ENCODE measurements around the gene PRKCA. TPM values are rescaled to one million over a fixed set of nuclear protein-coding genes. Genes with fewer than 3 reads are reported as not detected.
"Not testable (repeated sequence)": the region's sequence is repeated elsewhere in the genome, so short reads cannot be mapped to it uniquely, and the experiment has no call there.

Gene PRKCA
- total RNA-seq, 1 donor from 2014 or later: 3.9 TPM

DNA sequence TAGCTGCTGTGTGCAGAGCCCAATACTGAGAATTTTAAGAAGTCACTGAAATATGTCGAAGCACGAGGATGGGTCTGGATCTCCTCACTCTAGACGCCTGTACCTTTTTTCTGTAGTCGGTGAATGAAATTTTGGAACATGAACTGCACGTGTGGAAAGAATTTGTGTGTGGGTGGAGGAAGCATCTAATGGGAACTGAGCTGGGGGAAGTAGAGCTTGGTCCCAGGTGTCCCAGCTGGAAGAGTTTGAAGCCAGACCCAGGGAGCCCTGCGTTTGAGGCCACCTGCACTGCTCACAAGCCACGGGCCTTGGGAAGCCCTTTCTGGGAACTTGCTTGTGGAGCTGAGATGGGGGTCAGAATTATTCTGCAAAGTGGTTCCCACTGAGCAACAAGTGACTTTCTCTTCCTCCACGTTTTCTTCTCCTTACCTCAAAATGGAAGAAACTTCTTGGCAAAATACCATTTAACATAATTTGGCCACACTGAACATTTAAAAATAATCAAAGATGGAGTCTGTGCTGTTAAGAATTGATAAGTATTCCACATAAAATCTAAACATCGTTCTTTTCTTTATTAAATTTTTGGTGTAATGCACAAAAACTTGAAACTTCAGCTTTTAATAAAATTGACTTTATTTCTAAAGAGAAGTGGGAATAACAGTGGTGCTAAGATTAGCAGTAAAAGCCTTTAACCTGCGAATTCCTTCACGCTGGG is 163.8 kb downstream of the PRKCA start:
- DNase-seq: no peak

DNA sequence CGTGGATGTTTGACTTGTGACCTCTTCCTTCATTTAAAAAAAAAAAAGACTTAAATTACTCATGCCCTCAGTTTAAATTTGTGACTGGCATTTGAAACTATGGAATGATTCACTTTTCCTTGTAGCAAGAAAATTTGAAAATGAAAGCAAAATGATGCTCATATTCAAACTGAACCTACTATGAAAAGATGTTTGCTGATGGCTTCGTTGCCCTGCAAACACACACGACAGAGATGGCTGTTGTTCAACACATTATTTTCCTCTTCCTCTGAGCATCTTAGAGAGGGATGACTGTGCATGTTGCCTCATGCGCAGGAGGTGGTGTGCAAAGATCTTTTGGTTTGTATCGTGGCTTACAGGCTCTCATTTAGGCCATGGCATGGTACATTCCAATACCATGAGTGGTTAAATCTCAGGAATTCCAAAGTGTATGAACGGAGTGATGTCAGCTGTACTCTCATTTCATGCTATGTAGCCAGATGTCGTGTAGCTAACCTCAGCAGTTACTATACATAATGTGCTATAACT is 164.5 kb downstream of the PRKCA start:
- DNase-seq: peak; percentile 59

DNA sequence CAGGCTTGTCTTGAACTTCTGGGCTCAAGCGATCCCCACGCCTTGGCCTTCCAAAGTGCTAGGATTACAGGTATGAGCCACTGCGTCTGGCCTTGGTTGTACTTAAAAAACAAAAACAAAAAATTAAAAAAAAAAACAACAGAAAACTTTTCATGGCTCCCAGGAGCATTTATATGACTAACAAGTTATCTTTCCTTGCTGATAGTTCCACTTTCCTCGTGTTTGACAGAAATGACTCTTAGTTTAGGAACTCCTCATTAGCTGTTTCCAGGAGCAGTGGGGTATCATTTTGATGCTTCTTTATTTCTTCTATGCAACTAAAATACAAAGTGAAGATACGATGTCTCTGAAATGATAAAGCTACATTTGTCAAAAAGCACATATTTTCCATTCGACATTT is 165.4 kb downstream of the PRKCA start:
- DNase-seq: no peak

DNA sequence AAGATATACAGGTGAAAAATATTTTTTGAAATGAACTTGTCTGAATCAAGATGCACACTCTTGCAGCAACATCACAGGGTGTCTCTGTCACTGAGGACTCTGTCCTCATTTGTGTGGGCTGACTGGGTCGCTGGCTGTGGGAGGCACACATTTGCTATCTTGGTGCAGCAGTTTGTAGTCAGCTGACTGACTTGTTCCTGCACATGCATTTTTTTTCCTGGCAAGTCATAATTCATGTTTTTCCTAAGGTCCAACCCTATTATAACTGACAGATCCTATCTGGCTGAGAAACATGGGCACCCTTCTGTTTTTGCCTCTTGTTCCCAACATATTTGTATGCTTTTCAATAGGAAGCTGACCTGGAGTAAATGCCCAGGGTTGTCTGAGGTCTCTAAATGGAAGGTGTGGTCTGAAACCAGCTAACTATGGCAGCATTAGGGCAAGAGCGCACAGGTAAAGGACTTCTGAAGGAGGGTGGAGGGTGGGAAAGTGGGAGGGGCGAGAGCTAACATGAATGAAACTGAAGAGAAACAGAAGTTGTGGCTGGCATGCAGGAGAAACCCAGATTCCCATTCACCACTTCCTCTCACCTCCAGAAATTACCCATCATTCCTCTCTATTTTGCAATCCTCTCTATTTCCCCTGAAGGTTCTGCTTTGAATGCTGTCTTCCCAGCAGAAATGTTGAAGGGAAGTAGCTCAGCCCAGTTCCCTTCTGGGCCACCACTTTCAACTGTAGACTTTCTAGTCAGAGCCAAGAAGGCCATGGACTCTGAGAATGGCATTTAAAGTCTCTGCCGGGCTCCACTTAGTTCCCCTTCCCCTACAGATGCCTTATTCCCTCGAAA is 166.1 kb downstream of the PRKCA start:
- peak; percentile 6 for DNase-seq

DNA sequence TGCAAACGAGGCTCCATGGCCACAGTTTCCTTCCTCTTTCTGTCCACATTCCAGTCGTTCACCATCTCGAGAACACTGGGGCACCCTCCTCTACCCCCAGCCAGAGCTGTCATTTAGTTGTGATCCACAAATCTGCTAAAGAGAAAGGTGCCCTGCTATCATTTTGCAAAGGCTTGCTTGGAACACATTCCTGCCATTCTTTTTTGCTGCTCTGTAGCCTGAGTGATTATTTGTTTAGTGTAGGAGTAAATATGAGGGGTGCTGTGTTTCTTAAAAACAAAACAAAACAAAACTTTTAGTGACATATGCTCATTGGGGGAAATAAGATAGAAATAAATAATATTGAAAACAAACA is 166.7 kb downstream of the PRKCA start:
- DNase-seq: no peak

DNA sequence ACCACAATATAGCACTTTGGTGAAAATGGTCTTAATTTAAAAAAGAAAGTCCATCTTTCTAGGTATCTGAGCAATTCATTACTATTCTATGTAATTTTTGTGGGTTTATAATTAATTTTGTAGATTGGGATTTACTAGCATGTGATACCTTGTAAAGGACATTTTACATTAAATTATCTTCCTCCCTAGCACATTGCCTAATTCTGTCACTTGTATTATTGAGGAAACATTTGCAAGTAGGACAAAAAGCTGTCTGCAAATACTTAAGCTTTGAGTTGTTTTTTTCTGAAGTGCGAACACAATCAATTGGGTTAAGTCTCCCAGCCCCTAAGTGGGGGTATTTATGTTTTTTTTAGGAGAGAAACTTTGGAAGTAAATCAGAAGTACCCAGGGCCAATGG is 167.0 kb downstream of the PRKCA start:
- DNase-seq: no peak

DNA sequence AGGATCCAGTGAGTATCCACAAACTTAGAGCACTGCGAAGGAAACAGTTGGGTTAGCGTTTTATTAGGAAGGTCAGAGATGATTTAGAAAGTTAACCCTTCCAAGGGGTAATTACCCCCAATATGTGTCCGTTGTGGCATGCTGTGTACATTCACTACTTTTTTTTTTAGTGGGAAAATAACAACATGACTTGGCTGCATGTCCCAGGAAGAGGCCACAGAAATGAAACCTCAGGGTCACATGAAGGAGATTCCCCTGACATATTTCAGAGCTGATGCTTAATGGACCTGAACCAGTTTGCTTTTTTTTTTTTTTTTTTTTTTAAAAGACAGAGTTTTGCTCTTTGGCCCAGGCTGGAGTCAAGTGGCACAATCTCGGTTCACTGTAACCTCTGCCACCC is 167.5 kb downstream of the PRKCA start:
- DNase-seq: no peak

DNA sequence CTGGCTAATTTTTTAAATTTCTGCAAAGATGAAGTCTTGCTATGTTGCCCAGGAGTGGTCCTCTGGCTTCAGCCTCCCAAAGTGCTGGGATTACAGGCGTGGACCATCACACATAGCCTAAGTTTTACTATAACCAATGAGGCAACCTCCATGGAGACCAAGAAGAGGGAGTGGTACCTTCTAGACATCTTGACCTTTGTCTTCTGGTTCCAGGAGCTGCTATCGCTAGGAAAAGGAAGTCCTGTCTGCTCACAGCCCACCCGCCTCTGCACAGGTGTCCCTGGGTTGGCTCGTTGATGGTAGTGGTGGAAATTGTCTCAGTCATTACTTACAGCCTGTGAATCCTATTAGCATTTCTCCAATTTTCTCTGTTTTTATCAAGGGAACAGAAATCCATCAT is 169.7 kb downstream of the PRKCA start:
- no peak for DNase-seq

DNA sequence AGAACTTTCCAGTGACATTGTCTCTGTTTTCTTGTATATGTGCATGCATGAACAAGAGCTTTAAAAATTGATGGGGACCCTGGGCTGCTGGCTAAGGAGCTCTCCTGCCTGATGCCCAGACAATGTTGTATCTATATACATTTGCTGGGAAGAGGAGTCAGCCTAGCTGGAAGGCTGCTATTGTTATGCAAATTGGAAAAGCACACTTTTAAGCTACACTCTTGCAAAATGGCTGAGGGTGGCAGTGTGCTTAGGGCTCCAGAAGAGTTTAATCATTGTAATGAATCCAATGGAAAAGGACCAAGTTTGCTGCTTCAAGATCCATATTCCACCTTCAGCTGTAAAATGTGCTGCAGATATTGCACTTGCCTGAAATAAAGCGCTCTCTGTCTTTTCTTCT is 171.8 kb downstream of the PRKCA start:
- DNase-seq: no peak

DNA sequence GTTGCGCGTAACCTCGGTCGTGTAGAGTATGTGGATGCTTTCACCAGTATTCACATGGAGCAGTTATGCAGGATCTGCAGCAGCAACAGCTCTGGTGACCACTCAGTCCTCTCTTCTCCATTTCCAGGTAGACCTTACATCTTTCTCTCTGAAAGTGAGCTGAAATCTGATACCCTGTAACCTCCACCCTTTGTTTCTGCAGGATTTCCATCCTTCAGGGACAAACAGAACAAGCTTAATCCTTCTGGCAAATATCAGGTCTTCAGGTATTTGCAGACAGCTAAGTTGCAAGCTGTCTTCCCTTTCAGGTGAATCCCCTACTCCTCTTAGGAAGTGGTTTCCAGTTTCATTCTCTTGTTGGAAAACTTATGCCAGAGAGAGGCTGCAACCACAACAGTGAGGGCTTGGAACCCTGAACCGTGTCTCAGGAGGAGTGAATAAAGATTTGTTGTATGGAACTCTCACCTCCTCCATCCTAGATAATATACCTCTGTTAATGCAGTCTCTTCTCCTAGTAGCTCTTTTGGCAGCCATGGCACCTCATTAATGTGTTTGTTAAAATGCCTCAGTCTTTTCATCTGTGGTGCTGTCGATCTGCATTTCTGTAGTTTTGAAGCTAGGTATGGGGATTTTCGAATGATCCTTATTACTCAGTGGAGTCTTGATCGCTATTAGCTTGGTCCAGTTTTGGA is 172.5 kb downstream of the PRKCA start:
- DNase-seq: no peak

DNA sequence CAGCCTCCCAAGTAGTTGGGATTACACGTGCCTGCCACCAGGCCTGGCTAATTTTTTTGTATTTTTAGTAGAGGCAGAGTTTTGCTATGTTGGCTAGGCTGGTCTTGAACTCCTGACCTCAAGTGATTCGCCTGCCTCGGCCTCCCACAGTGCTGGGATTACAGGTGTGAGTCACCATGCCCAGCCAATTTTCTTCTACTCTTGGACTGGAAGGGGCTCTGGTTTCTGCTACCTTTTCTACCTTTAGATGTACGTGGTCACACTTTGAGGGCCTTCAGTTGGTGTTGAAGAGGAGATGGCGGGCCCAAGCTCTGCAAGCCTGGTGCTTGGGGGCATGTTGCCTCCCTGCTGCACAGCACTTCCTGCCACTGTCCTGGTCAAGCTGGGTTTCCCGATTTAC is 173.6 kb downstream of the PRKCA start:
- DNase-seq: no peak

DNA sequence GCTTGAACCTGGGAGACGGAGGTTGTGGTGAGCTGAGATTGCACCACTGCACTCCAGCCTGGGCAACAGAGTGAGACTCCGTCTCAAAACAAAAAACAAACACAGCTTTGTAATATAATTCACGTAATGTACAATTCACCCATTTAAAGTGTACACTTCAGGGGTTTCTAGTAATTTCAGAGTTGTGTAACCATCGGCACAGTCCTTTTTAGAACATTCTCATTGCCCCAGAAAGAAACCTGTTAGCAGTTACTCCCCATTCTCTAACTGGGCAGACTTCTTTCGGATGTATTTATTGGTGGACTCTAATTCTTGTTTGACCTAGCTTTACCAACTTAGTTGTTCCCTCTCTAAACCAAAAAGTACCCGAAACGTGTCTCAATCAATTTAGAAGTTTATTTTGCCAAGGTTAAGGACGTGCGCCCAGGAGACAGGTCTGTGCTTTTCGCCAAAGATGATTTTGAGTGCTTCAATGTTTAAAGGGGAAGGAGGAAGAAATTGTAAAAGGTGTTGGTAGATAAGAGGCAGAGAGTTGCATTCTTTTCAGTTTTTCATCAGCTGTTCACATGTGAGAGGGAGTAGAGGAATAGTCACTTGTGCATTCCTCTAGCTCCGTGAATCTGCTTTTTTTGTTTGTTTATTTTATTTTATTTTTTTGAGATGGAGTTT is 175.3 kb downstream of the PRKCA start:
- DNase-seq: no peak

DNA sequence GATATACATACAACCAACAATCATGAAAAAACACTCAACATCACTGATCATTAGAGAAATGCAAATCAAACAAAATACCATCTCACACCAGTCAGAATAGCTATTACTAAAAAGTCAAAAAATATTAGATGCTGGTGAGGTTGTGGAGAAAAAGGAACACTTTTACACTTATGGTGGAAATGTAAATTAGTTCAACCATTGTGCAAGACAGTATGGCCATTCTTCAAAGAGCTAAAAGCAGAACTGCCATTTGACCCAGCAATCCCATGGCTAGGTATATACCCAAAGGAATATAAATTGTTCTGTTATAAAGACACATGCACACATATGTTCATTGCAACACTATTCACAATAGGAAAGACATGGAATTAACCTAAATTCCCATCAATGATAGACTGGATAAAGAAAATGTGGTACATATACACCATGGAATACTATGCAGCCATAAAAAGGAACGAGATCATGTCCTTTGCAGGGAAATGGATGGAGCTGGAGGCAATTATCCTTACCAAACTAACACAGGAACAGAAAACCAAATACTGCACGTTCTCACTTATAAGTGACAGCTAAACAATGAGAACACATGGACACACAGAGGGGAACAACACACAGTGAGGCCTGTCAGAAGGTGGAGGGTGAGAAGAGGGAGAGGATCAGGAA is 176.9 kb downstream of the PRKCA start:
- not testable (repeated sequence) for DNase-seq

DNA sequence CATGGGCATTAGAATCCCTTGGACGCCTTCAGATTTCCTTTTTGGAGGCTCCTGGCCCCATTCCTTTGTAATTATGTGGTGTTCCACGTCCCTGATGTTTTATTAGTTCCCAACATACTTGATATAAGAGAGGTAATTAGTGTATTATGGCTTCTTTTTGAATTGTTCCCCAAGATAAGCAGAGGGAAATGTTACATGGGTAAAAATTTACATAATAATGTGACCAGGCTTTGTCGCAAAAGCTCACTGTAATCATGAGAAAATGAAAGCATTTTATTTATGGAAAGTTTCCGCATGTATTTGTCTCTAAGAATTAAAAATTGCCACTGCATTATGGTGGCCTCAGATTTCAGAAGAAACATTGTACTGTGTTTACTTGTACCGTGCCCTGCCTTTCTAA is 177.8 kb downstream of the PRKCA start:
- DNase-seq: no peak

DNA sequence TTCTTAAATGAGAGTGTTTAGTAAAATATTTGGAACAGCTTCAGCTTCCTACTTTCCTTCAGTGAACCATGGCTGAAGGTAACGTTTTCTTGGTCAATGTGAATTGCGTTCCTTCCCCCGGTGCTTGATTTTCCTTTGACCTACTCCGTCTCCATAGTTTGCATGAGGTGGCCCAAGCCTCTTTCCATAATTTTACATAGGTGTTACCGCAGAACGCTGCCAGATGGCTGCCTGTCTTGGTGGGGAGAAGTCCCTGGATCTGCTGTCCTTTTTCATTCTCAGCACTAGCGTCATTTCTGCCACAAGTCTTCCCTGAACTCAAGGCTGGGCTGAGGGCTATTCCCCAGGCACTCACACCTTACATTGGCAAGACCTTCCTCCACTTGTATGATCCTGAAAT is 178.4 kb downstream of the PRKCA start:
- DNase-seq: no peak

DNA sequence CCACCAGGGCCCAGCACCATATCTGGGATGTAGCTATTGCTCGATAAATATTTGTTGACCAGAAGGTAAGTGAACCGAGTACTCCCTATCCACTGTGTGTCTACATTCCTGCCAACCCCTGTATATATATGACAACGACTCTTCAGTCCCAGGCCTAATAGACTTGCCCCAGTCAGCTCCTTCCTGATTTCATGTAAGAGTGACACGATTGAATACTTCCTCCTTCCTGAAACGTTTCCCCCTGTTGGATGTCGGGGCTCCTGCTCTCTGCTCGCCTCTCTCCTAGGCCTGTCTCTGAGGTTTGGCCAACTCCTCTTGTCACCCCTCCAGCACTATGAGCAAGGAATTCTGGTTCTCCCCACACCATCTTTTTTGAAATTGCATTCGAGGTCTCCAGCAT is 178.9 kb downstream of the PRKCA start:
- no peak for DNase-seq

DNA sequence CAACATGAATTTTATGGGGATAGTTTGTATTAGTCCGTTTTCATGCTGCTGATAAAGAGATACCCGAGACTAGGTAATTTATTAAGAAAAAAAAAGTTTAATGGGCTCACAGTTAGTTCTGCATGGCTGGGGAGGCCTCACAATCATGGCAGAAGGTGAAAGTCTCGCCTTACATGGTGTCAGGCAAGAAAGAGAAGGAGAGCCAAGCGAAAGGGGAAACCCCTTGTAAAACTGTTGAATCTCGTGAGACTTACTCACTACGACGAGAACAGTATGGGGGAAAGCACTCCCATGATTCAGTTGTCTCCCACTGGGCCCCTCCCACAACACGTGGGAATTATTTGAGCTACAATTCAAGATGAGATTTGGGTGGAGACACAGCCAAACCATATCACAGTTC is 181.5 kb downstream of the PRKCA start:
- no peak for DNase-seq

DNA sequence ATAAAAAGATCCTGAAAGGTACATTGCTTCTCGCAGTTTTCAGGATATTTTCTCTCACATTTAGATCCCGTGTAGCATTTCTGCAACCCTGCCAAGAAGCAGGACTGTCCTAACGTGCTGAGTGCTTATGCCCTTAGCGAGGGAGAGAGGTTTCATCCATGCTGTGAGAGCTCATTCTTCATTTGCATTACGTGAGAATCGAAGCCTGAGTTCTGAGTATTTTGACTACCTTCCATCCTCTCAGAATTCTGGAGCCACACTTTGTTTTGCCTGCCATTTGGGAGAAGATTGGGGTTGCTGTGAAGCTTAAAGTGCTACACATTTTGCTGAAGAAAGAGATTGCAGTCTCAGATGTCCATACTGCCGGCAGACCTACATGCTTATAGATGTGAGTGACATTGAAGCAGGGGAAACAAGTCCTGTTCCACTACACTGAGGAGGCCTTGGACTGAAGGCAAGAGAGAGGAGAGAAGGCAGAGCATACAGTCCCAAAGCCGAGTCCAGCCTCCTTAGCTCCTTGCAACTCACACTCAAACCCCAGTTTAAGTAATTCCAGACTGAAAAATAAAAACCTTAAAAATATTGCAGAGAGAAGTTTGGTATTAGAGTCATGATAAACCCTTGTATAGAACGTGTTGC is 183.0 kb downstream of the PRKCA start:
- no peak for DNase-seq

DNA sequence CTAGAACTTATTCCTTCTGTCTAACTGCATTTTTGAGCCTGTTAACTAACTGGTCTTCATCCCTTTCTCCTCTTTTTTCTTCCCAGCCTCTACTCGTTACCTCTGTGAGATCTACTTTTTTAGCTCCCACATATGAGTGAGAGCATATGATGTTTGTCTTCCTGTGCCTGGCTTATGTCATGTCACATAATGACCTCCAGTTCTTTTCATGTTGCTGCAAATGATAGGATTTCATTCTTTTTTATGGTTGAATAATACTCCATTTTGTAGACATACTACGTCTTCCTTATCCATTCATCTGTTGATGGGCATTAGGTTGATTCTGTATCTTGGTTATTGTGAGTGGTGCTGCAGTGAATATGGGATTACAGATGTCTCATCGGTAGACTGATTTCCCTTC is 184.7 kb downstream of the PRKCA start:
- DNase-seq: no peak

DNA sequence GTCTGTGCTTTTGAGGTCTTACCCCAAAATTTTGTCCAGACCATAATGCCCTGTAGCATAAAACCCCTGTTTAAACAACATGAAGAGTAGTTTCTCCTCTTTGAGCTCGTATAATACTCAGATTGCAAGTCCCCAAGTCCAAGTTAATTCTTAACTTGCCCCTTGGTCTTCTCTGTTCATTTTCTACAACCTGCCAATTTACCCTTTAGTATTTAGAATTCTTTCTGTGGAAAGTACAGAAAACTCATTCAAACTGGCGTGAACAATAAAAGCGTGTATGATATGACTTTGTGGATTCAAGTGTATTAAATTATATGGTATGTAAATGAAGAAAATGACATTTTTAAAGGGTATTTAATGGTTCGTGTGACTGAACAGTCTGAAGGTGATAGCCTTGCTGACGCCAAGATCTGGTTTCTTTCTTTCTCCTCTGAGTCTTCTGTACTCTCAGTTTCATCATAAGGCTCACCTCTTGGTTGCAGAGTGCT is 185.6 kb downstream of the PRKCA start:
- DNase-seq: no peak

DNA sequence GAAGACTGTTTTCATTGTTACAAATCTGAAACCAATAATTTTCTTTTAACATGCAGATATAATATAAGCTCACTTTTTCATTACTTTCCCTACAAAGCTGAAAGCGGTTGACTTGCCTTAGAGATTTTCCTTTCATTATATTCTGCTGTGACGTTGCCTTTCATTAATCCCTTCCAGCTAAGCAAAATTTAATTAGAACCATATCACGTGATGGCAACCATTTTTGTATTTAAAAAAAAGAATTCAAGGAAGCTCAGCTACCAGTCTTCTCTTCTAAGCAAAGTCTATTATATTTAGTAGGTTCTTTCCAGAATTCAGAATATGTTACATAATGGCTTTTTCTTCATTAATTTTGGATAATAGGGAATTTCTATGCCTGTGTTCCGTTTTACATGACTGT is 186.5 kb downstream of the PRKCA start:
- no peak for DNase-seq

Data from skin of body (tissue), 2 donors.